LNCAP (cell line): ENCODE measurements around the gene SH3TC1.

Experiments
- CTCF ChIP-seq: fragments of 450-650 bp; IDR thresholded peaks from 2 replicates; pipeline ENCODE4 v1.5.1; 2017; ENCODE audit warnings: mild to moderate bottlenecking

The SH3TC1 gene

GRCh38 chr4:8270912-8271815, 72.1 kb downstream of the SH3TC1 start:
- TF ChIP-seq CTCF, result no peak

- no peak for TF ChIP-seq CTCF
These were observed 72.7 kb downstream of the SH3TC1 start for GRCh38 chr4:8271821-8272220.

- TF ChIP-seq CTCF, result no peak
These were observed 73.7 kb downstream of the SH3TC1 start for GRCh38 chr4:8272472-8273428.

GRCh38 chr4:8273450-8273849, 74.4 kb downstream of the SH3TC1 start:
- TF ChIP-seq CTCF, result no peak

- TF ChIP-seq CTCF, result no peak
These were observed 75.1 kb downstream of the SH3TC1 start for GRCh38 chr4:8274066-8274652.

GRCh38 chr4:8274765-8275547, 75.9 kb downstream of the SH3TC1 start:
- no peak for TF ChIP-seq CTCF

GRCh38 chr4:8275548-8275910, 76.4 kb downstream of the SH3TC1 start:
- TF ChIP-seq CTCF, result no peak
